ENCODE data around the gene ANXA11. TPM values are rescaled to one million over a fixed set of nuclear protein-coding genes. Genes with fewer than 3 reads are reported as not detected.
A peak's percentile ranks its signal among the peaks of the same experiment; 100 is the strongest.
"Not testable (repeated sequence)": the region's sequence is repeated elsewhere in the genome, so short reads cannot be mapped to it uniquely, and the experiment has no call there.

The ANXA11 gene
- total RNA-seq (100 to 1,000 TPM; 371 to 451 (median 403) TPM), polyA plus RNA-seq (232 TPM)
- long read RNA-seq, donor 1, full-length matches to known transcripts = 725 of 1,277 reads
- long read RNA-seq, donor 1, partial matches to known transcripts = 418 of 1,277 reads
- long read RNA-seq, donor 1, other reads (novel, unspliced or antisense) = 134 of 1,277 reads
- long read RNA-seq, donor 2, full-length matches to known transcripts = 340 of 516 reads
- long read RNA-seq, donor 2, partial matches to known transcripts = 118 of 516 reads
- long read RNA-seq, donor 2, other reads (novel, unspliced or antisense) = 58 of 516 reads
- long read RNA-seq, donor 3, full-length matches to known transcripts = 1,034 of 2,369 reads
- long read RNA-seq, donor 3, partial matches to known transcripts = 776 of 2,369 reads
- long read RNA-seq, donor 3, other reads (novel, unspliced or antisense) = 559 of 2,369 reads
- long read RNA-seq, donor 4, full-length matches to known transcripts = 356 of 565 reads
- long read RNA-seq, donor 4, partial matches to known transcripts = 138 of 565 reads
- long read RNA-seq, donor 4, other reads (novel, unspliced or antisense) = 71 of 565 reads

DNA sequence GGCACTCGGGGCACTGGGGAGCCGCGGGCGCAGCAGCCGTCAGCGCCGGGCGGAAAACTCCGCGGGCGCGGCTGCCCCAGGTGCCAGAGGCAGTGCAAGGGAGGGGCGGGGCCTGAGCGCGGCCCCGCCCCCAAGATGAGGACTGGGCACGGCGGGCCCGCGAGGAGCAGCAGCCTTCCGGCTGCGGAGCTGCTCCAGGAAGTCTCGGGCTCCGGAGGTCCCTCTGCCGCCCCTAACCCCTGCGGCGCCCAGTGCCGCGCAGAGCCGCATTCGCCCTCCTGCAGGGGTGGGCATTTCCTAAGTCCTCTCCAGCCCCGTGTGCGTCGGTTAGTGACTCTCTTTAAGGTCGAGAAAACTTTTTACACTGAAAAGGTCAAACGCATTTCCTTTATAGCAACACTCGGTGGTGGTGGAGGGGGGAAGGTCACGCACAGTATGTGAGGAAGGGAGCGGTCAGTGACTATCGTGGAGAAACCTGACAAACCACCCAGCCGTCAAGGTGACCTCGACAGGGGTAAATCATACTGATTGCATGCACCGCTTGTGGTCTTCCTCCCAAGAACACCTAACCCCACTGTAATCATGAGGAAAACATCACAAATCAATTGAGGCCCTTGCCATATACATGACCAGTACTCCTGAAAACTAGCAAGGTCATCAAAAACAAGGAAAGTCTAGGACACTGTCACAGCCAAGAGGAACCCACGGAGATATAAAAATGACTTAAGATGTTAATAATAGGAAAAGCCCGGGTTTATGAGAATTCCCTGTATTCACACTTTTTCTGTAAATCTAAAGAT is at the start of gene ANXA11:
Gene ANXA11 (minus strand): TSS at position 61 of the 800 bp plus-strand sequence. CDS start 32,676 bp downstream, outside the sequence.
- intact Hi-C loops (cut with DNase I) = loop anchor here in 3 of 4 donors (5.0 kb wide), 2 partner anchors 48 to 58 kb away; no protein-coding TSS in a partner anchor
- peak within 1 kb of the TSS; percentile 97 for H3K4me3 ChIP-seq (ENCODE audit: low read length)
- H3K9me3 ChIP-seq (ENCODE audit: control insufficient read depth, low read length) = no peaks in the 10 kb centered on the region
- 2% methylated on average over 45 of the region's 45 CpGs for WGBS
- DNase-seq (peak; percentile 82 to 95 (median 95)), ATAC-seq (peak; percentile 78 to 86)
- no peaks in the 10 kb centered on the region for H3K27me3 ChIP-seq (ENCODE audit: control insufficient read depth, insufficient read depth)
- H3K4me1 ChIP-seq (ENCODE audit: control insufficient read depth, insufficient read depth, low read length) = peaks cover 28% of the 10 kb centered on the region
- peak within 1 kb of the TSS; percentile 100 for H3K27ac ChIP-seq (ENCODE audit: low read length)

DNA sequence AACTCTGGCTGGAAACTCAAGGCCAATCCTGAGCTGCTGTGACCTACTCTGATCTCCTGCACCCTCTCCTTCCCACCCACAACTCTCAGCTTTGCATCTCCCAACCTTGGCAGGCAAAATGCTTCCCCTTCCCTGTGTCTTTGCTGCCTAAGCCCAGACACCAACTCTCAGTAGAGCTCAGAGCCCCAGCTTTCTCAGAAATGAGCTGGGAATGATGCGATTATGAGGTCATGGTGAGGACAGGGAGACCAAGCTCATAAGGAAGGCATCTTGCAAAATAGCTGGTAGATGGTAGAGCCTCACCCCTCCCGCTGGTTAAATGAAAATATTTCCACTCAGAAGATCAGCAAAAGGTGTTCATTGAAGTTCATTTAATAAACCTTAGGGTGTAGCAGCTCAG is 49.4 kb upstream of the ANXA11 start:
- intact Hi-C loops (cut with DNase I); ATAC-seq: not testable (repeated sequence)
- no CpG with 5 or more reads among the region's 2 CpGs for WGBS

DNA sequence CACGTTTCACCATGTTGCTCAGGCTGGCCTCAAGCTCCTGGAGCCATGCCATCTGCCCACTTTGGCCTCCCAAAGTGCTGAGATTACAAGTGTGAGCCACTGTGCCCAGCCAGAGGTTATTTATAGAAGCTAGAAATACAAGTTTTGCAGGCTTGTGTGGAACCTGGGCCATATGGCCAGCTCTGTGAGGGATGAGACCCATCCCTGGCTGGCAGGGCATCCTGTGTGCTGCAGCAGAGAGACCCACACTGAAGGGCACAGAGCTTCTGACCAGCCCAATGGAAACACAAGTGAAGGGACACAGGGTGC is 48.6 kb upstream of the ANXA11 start:
- H3K4me1 ChIP-seq (ENCODE audit: control insufficient read depth, insufficient read depth, low read length); H3K9me3 ChIP-seq (ENCODE audit: control insufficient read depth, low read length); H3K4me3 ChIP-seq (ENCODE audit: low read length); intact Hi-C loops (cut with DNase I); H3K27me3 ChIP-seq (ENCODE audit: control insufficient read depth, insufficient read depth); H3K27ac ChIP-seq (ENCODE audit: low read length): not testable (repeated sequence)
- 37% methylated on average over 1 of the region's 1 CpG for WGBS
- ATAC-seq = peak in 1 of 2 donors; percentile 22
- DNase-seq = peak in 1 of 3 donors; percentile 58

More for the DNA sequence above, 49.4 kb upstream of the ANXA11 start:
- H3K4me1 ChIP-seq (ENCODE audit: control insufficient read depth, insufficient read depth, low read length); H3K27ac ChIP-seq (ENCODE audit: low read length); H3K9me3 ChIP-seq (ENCODE audit: control insufficient read depth, low read length); H3K27me3 ChIP-seq (ENCODE audit: control insufficient read depth, insufficient read depth); H3K4me3 ChIP-seq (ENCODE audit: low read length); DNase-seq: not testable (repeated sequence)

DNA sequence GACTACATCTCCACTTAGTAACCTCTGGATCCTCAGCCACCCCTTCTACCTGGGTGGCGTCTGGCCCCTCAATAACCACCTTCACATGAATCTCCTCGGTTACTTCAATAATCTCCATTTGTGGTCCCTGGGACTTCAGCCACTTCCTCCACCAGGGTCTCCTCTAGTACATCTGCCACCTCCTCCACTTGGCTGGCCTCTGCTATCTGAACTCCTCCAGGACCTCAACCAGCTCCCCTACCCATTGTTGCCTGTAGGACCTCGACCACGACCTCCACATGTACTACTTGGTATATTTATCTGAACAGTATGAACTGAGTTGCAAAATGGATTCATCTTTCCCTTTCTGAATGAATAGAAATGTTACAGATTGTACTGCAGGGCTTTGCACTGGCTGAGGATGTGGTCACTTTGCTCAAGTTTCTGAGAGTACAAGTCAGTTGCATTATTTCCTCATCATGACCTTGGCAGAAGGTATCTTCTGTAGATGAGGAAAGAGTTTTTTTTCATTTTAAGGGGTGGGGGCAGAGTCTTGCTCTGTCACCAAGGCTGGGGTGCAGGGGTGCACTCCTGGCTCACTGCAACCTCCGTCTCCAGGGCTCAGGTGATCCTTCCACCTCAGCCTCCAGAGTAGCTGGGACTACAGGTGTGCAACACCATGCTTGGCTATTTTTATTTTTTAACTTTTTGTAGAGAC is 48.1 kb upstream of the ANXA11 start:
- Histone ChIP-seq H3K27ac (ENCODE audit: low read length) (no peak overlapping the region), H3K9me3 (ENCODE audit: control insufficient read depth, low read length) (no peaks in the 10 kb centered on the region), H3K27me3 (ENCODE audit: control insufficient read depth, insufficient read depth) (no peaks in the 10 kb centered on the region), H3K4me3 (ENCODE audit: low read length) (no peak overlapping the region), H3K4me1 (ENCODE audit: control insufficient read depth, insufficient read depth, low read length) (no peaks in the 10 kb centered on the region)
- ATAC-seq = no peak
- DNase-seq = no peak
- intact Hi-C loops (cut with DNase I) = no loop called here
- 65% methylated on average over 5 of the region's 5 CpGs for WGBS

DNA sequence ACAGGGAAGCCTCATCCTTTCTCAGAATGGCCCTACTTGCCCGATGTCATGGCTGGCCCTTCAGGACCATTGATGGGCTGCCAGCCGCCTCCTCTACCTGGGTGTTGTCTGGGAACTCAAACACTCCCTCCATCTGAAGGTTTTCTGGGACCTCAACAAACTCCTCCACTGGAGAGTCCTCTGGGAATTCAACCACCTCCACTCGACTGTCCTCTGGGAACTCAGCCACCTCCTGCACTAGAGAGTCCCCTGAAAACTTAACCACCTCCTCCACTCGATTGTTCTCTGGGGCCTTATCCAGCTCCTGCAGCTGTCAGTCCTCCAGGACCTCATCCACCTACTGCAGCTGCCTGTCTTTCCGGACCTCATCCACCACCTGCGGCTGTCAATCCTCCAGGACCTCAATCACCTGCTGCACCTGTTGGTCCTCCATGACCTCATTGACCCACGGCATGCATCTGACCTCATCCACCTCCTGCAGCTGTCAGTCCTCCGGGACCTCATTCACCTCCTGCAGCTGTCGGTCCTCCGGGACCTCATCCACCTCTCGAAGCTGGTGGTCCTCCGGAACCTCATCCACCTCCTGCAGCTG is 47.1 kb upstream of the ANXA11 start:
- intact Hi-C loops (cut with DNase I) = no loop called here
- no peak overlapping the region for H3K27ac ChIP-seq (ENCODE audit: low read length)
- ATAC-seq = no peak
- no peak for DNase-seq
- WGBS = 89% methylated on average over 12 of the region's 12 CpGs
- no peaks in the 10 kb centered on the region for H3K9me3 ChIP-seq (ENCODE audit: control insufficient read depth, low read length)
- H3K27me3 ChIP-seq (ENCODE audit: control insufficient read depth, insufficient read depth) = no peaks in the 10 kb centered on the region
- H3K4me1 ChIP-seq (ENCODE audit: control insufficient read depth, insufficient read depth, low read length) = no peaks in the 10 kb centered on the region
- H3K4me3 ChIP-seq (ENCODE audit: low read length) = no peak overlapping the region

DNA sequence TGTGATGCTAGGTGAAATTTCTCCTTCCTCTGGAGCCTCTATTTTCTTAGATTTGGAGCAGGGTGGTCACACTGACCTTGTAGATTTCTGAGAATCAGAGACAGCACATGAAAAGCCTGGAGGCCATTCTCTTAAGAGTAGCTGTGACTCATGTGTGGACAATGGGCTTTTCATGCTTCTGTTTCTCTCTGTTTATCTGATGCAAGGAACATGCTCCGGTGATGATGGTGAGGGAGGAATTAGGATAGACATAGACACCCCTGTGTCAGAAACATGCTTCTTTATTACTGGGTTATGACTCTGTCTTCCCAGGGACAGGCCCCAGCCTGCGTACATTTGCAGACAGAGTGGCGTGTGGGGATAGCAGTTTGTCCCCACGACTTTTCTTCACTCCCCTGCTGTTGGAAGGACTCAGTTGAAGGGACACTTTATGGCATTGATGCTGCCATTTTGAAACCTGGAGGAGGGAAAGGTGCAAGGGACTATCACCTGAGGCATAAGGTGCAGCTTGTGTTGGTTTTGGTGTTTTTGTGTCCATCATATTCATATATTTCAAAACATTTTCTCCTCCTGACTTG is 46.5 kb upstream of the ANXA11 start:
- H3K4me3 ChIP-seq (ENCODE audit: low read length); H3K27ac ChIP-seq (ENCODE audit: low read length); ATAC-seq; H3K27me3 ChIP-seq (ENCODE audit: control insufficient read depth, insufficient read depth); H3K4me1 ChIP-seq (ENCODE audit: control insufficient read depth, insufficient read depth, low read length); DNase-seq; H3K9me3 ChIP-seq (ENCODE audit: control insufficient read depth, low read length); intact Hi-C loops (cut with DNase I): not testable (repeated sequence)
- whole genome bisulfite sequencing = 85% methylated on average over 3 of the region's 4 CpGs

DNA sequence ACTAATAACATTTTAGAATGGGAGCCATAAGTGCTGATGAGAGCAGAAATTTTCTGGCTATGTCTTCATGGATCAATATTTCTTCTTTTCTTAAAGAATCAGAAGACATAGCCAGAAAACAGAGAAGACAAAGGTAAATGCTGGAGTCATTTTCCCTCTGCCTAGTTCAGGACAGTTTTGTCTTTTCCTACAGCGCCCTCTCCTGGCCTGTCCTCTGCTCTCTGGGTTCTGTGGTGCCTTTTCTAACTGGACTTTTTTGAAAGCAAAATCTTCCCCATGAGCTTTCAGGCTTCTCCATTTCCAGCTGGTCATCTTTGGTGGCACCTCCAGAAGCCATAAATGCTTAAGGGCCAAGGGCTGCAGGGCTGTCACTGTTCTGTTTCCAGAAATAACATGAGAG is 45.1 kb upstream of the ANXA11 start:
- no CpG with 5 or more reads among the region's 1 CpG for WGBS
- intact Hi-C loops (cut with DNase I); H3K9me3 ChIP-seq (ENCODE audit: control insufficient read depth, low read length); DNase-seq; H3K4me1 ChIP-seq (ENCODE audit: control insufficient read depth, insufficient read depth, low read length); H3K4me3 ChIP-seq (ENCODE audit: low read length); H3K27me3 ChIP-seq (ENCODE audit: control insufficient read depth, insufficient read depth); H3K27ac ChIP-seq (ENCODE audit: low read length): not testable (repeated sequence)
- ATAC-seq = peak; percentile 42 to 68

DNA sequence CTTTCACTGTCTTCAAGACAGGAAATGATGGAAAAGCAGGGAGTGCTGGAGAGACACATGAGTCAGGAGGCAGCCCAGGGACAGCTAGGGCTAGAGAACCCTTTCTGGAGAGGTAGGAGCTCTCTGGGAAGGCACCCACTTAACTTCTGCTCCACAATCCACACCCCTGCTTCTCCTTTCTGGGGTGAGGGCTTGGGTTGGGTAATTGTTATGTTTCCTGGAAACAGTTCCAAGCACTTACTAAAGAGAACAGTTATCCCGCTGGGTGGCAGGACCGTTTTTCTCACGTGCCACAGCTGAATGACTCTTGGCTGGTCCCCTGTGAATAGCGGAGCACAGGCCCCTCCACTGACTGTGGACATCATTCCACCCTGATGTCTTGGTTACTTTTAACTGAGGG is 44.6 kb upstream of the ANXA11 start:
- H3K4me1 ChIP-seq (ENCODE audit: control insufficient read depth, insufficient read depth, low read length); H3K27ac ChIP-seq (ENCODE audit: low read length); H3K4me3 ChIP-seq (ENCODE audit: low read length); H3K27me3 ChIP-seq (ENCODE audit: control insufficient read depth, insufficient read depth); intact Hi-C loops (cut with DNase I); DNase-seq; H3K9me3 ChIP-seq (ENCODE audit: control insufficient read depth, low read length): not testable (repeated sequence)
- peak in 1 of 2 donors; percentile 51 for ATAC-seq
- 40% methylated on average over 2 of the region's 4 CpGs for WGBS

DNA sequence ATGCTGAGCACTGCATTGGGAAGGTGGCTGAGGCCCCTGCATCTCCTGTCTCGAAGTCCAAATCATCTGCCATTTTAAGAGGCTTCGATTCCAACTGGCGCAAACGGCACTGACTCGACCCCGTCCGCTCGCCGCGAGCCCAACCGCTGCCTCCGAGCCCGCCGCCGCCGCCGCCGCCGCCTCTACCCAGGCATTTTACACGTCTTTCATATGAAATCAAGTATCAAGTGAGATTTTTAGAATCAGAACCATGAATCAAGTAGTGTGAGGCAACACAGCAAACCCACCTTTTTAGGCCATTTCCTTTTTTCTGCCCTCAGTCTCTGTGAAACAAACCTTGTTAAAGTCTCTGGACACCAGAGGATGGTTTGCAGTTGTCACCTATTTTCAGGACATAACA is 42.3 kb upstream of the ANXA11 start:
- H3K4me1 ChIP-seq (ENCODE audit: control insufficient read depth, insufficient read depth, low read length); H3K9me3 ChIP-seq (ENCODE audit: control insufficient read depth, low read length); H3K27ac ChIP-seq (ENCODE audit: low read length); H3K4me3 ChIP-seq (ENCODE audit: low read length); intact Hi-C loops (cut with DNase I); H3K27me3 ChIP-seq (ENCODE audit: control insufficient read depth, insufficient read depth); DNase-seq; ATAC-seq: not testable (repeated sequence)
- WGBS = 93% methylated on average over 16 of the region's 20 CpGs

DNA sequence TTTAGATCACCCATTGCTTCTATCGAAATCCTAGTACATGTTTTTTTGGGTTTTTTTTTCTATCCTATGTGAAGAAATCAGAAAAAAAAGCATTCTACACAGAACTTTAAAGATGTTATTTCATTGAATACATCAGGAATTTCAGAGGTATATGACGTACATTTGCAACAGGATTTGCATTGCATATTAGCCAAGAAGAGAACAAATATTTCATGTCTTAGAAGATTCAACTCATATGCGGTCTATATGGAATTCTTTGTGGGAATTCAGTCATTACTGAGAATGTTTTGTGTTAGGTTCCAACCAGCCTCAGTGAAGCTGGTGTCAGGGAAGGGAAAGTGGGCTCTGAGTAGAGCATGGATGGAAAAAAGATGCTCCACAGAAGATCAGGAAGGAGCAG is 39.0 kb upstream of the ANXA11 start:
- H3K9me3 ChIP-seq (ENCODE audit: control insufficient read depth, low read length); H3K27ac ChIP-seq (ENCODE audit: low read length); H3K27me3 ChIP-seq (ENCODE audit: control insufficient read depth, insufficient read depth); H3K4me3 ChIP-seq (ENCODE audit: low read length); H3K4me1 ChIP-seq (ENCODE audit: control insufficient read depth, insufficient read depth, low read length); intact Hi-C loops (cut with DNase I); ATAC-seq; DNase-seq: not testable (repeated sequence)
- 88% methylated on average over 3 of the region's 3 CpGs for WGBS

Measured in right cardiac atrium (tissue), 5 donors.